ENCODE results near the gene RAD54L2.
"Not testable (repeated sequence)": the region's sequence is repeated elsewhere in the genome, so short reads cannot be mapped to it uniquely, and the experiment has no call there.

The RAD54L2 gene

DNA sequence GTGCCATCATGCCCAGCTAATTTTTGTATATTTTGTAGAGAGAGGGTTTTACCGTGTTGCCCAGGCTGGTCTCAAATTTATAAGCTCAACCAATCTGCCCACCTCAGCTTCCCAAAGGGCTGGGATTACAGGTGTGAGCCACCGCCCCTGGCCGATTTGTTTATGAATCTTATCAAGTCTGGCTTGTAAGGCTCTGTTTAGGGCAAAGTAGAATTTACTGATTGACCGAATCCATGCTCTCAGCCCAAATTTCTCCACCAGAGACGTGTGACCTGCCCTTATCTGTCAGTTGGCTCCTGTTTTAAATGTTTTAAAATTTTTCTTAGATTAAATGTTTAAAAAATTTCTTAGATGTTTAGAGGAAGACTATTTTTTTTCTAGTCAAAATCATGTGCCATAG, 19.5 kb downstream of the RAD54L2 start:
- no peak for TF ChIP-seq JUND (IDR thresholded peaks at IDR 0.05; ENCODE audit: low read depth)
- no peak for DNase-seq (ENCODE audit: low read depth in 1 of 2, low spot score in 1 of 2)
- in situ Hi-C loops (cut with HindIII; ENCODE audit: low pct_unique_long_range_greater_than_20kb, low sequenced_read_pairs): no loop called here

GRCh38 chr3:51559411-51559888, 20.9 kb downstream of the RAD54L2 start:
- in situ Hi-C loops (cut with HindIII; ENCODE audit: low pct_unique_long_range_greater_than_20kb, low sequenced_read_pairs): no loop called here
- TF ChIP-seq JUND (IDR thresholded peaks at IDR 0.05; ENCODE audit: low read depth): no peak
- no peak for DNase-seq (ENCODE audit: low read depth in 1 of 2, low spot score in 1 of 2)

DNA sequence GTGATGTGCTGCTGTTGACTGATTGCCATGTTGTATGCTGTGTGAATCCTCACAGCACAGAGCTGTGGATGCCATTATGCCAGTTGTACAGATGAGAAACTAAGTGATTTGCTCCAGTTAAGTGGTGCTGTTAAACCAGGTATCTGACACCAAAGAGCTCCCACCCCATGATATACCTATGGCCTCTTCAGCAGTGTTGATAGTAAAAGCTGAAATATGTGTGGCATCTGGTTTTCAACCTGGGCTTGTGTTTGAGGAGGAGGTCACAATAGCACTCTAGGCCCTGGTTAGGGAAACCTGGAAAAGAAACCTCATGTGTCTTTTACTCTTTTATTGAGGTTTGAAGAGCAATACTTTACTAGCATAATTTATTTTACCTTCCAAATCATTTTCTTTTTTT, 21.4 kb downstream of the RAD54L2 start:
- TF ChIP-seq JUND (IDR thresholded peaks at IDR 0.05; ENCODE audit: low read depth): no peak
- DNase-seq (ENCODE audit: low read depth in 1 of 2, low spot score in 1 of 2): no peak
- in situ Hi-C loops (cut with HindIII; ENCODE audit: low pct_unique_long_range_greater_than_20kb, low sequenced_read_pairs): no loop called here

- DNase-seq (ENCODE audit: low read depth in 1 of 2, low spot score in 1 of 2); in situ Hi-C loops (cut with HindIII; ENCODE audit: low pct_unique_long_range_greater_than_20kb, low sequenced_read_pairs): not testable (repeated sequence)
Measured at GRCh38 chr3:51562403-51562802, 23.9 kb downstream of the RAD54L2 start.

GRCh38 chr3:51568036-51568435, 29.5 kb downstream of the RAD54L2 start:
- in situ Hi-C loops (cut with HindIII; ENCODE audit: low pct_unique_long_range_greater_than_20kb, low sequenced_read_pairs): no loop called here
- no peak for DNase-seq (ENCODE audit: low read depth in 1 of 2, low spot score in 1 of 2)
- TF ChIP-seq JUND (IDR thresholded peaks at IDR 0.05; ENCODE audit: low read depth): no peak

- in situ Hi-C loops (cut with HindIII; ENCODE audit: low pct_unique_long_range_greater_than_20kb, low sequenced_read_pairs): no loop called here
- DNase-seq (ENCODE audit: low read depth in 1 of 2, low spot score in 1 of 2): no peak
- TF ChIP-seq JUND (IDR thresholded peaks at IDR 0.05; ENCODE audit: low read depth): no peak
Measured at GRCh38 chr3:51568996-51569395, 30.5 kb downstream of the RAD54L2 start.

- in situ Hi-C loops (cut with HindIII; ENCODE audit: low pct_unique_long_range_greater_than_20kb, low sequenced_read_pairs): no loop called here
- no peak for TF ChIP-seq JUND (IDR thresholded peaks at IDR 0.05; ENCODE audit: low read depth)
Measured at GRCh38 chr3:51578238-51578637, 39.7 kb downstream of the RAD54L2 start.

GRCh38 chr3:51580418-51580817, 41.9 kb downstream of the RAD54L2 start:
- DNase-seq (ENCODE audit: low read depth in 1 of 2, low spot score in 1 of 2): no peak
- in situ Hi-C loops (cut with HindIII; ENCODE audit: low pct_unique_long_range_greater_than_20kb, low sequenced_read_pairs): no loop called here
- TF ChIP-seq JUND (IDR thresholded peaks at IDR 0.05; ENCODE audit: low read depth): no peak

More at GRCh38 chr3:51578238-51578637, 39.7 kb downstream of the RAD54L2 start:
- DNase-seq (ENCODE audit: low read depth in 1 of 2, low spot score in 1 of 2): no peak

DNA sequence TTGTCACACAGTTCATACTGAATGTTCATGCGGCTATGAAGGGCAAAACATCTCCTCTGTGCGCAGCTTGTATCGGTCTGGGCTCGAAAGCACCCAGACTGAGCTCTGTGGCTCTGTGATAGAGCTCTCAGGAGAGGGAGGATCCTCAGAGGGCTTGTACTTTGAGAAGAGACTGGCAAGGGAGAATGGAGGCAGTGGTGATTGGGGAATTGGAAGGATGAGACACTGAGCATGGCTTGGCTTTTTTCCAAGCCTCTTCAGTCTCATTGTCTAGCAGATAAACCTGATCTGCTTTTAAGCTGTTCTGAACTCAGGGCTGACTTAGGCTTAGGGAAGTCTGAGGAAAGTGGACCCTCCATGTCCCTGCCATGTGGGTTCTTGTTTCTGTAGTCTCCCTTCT, 43.0 kb downstream of the RAD54L2 start:
- DNase-seq (ENCODE audit: low read depth in 1 of 2, low spot score in 1 of 2): no peak
- TF ChIP-seq JUND (IDR thresholded peaks at IDR 0.05; ENCODE audit: low read depth): no peak
- in situ Hi-C loops (cut with HindIII; ENCODE audit: low pct_unique_long_range_greater_than_20kb, low sequenced_read_pairs): no loop called here

DNA sequence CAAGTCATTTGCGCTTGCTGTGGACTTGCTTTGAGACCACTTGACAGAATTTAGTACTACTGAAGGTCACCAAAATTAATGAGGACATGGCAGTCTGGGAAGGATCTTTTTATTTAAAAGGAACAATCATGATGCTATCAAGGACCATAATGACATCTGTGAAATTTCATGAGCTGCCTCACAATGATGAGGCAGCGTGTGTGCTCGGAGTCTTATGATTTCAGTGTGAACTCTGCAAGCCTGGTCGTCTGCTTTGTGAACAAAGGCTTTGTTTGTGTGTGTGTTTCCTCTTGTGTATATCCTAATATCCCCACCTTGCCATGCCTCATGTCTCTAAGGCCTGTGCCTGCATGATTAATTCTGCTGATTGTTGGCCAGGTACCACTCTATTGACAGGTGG, 46.7 kb downstream of the RAD54L2 start:
- in situ Hi-C loops (cut with HindIII; ENCODE audit: low pct_unique_long_range_greater_than_20kb, low sequenced_read_pairs): no loop called here
- TF ChIP-seq JUND (IDR thresholded peaks at IDR 0.05; ENCODE audit: low read depth): no peak
- no peak for DNase-seq (ENCODE audit: low read depth in 1 of 2, low spot score in 1 of 2)

DNA sequence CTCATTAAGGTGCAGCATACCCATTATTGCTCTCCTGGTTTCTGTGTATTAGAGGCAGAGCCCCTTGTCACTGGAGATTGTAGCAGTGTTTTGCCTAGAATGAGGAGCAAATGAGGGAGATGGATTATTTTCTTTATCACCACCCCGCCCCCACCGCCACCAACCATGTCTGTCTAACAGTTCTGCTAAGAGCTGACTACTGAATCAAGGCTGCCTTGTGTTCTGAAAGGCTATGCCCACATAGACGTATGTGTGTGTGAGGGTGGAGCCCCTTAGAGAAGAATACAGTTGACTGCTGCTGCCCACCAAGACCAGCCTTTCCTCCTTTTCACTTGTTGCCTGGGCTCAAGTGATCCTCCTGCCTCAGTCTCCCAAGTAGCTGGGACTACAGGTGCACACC, 47.4 kb downstream of the RAD54L2 start:
- TF ChIP-seq JUND (IDR thresholded peaks at IDR 0.05; ENCODE audit: low read depth): no peak
- in situ Hi-C loops (cut with HindIII; ENCODE audit: low pct_unique_long_range_greater_than_20kb, low sequenced_read_pairs): no loop called here
- DNase-seq (ENCODE audit: low read depth in 1 of 2, low spot score in 1 of 2): no peak

Data from T47D (cell line).